GM19240 (cell line): ENCODE data around the gene MITF.
"Not testable (repeated sequence)": the region's sequence is repeated elsewhere in the genome, so short reads cannot be mapped to it uniquely, and the experiment has no call there.

Experiments used
- DNase-seq: peaks from one replicate; pipeline ENCODE4 v3.0.0; 2011; ENCODE audit warnings: low spot score; ENCODE audit not compliant: insufficient read length

Gene MITF

DNA sequence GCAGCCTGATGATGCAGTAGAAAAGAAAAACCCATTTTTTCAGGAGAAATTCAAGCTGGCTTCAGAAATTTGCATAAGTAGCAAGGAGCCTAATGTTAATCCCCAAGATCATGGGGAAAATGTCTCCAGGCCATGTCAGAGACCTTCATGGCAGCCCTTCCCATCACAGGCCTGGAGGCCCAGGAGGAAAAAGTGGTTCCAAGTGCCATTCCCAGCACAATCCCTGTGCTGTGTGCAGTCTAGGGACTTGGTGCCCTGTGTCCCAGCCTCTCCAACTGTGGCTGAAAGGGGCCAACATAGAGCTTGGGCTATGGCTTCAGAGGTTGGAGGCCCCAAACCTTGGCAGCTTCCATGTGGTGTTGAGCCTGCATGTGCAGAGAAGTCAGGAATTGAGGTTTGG lies 170.6 kb downstream of the MITF start:
- not testable (repeated sequence) for DNase-seq

DNA sequence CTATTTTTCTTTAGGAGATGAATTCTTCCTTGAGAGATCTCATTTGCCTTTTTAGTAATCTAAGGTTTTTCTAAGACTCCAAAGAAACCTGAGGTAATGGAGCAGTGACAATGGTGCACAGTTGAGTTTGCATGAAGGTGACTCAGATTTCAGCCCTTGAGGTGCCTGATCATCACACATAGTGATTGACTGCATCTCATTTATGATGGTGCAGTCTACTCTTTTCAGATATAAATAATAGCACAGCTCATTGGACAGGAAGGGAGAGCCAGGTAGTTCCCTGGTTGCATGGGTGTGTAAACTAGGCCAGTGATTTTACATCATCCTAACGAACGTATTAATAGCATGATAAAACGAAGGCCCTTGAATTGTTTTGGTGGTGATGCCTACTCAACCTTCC lies 174.2 kb downstream of the MITF start:
- no peak for DNase-seq

DNA sequence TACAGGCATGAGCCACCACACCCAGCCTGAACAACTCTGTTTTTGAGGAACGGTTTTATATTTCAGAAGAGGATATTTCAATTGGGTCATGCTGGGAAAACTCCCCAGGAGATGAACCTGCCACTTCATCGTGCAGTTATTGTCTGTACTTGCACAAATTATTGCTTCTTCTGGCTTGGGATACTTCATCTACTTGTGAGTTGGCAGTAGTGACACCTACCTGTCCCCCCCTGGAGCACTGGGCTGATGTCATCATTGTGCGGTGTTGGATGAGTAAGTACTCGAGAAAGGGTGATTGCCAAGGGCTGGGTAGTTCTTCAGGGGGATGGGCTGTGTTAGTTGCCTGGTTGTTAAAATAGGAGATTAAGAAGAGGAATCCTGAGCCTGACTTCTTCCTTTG lies 175.1 kb downstream of the MITF start:
- no peak for DNase-seq

DNA sequence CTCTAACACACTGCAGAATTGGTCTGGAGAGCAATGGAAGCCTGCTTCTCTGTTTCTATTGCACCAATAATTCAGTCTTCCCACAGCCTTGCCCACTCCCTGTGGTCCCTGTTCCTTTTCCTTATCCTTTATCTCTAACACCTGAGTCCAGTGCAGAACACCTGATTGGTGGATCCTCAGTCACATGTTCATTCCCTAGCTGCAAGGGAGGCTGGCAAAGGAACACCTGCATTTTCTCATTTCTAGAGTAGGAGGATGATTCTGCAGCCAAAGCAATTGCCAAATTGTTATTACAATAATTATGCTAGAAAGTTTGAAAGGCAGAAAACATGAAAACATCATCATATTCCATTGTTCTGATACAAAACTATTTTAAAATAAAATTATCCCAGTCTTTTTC lies 176.5 kb downstream of the MITF start:
- DNase-seq, result no peak

DNA sequence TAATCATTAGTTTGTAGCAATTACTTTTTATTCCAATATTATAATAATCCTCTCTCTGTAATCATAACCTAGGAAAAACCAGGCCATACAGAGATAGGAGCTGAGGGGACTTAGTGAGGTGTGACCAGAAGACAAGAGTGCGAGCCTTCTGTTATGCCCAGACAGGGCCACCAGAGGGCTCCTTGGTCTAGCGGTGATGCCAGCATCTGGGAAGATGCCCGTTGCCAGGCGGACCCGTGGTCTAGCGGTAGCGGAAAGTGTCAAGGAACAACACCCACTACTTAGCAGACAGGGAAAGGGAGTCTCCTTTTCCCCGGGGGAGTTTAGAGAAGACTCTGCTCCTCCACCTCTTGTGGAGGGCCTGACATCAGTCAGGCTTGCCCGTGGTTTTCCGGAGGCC lies 180.7 kb downstream of the MITF start:
- DNase-seq, result not testable (repeated sequence)

DNA sequence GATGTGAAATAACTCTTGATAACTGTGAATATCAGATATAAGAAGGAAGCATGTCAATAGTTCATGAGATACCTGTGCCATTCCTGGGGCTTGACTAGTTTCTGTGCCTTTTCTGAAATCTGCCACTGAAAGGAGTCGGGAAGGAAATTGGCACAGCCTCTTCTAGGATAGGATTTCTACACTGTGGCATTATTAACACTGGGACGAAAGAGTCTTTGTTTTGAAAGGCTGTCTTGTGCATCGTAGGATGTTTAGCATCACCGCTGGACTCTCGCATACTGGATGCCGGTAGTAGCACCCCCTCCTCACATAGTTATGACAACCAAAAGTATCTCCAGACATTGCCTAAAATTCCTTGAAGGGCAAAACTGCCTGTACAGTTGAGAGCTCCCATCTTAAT lies 182.4 kb downstream of the MITF start:
- DNase-seq, result no peak

DNA sequence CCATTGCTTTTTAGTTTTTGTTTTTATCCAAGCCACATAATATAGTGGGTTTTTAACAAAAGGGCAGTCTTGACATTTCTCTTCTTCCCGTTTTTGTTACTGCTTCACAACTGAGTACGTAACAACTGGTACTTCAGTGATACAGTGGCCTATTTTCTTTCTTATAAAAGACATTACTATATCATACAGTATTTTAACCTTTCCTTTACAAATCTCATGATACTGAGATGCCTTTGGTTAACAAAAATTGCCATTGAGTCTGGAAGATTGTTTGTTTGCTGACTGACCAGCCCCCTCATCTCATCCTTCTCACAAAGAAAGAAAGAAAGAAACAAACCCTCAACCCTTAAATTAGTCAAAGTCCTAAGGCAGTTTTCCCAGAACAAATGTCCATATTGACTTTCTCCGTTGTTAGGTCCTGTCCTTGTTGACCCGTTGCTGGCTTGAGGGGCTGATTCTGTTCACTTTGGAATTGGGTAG lies 183.3 kb downstream of the MITF start:
- no peak for DNase-seq

DNA sequence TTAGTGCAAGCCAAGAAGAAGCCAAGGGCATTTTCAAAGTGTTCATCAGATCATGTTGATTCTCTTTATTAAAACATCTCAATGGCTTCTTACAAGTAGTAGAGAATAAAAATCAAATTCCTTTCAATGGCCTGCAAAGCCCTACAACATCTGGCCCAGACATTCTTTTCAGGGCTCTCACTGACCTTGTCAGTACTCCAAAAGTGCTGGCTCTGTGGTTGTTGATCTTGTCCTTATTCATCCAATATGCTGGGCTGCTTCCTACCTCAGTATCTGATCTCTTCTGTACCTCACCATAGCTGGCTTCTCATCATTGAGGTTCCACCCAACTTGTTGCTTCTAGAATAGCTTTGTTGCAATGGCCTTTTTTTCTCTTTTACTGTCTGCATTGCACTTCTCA lies 186.2 kb downstream of the MITF start:
- no peak for DNase-seq

DNA sequence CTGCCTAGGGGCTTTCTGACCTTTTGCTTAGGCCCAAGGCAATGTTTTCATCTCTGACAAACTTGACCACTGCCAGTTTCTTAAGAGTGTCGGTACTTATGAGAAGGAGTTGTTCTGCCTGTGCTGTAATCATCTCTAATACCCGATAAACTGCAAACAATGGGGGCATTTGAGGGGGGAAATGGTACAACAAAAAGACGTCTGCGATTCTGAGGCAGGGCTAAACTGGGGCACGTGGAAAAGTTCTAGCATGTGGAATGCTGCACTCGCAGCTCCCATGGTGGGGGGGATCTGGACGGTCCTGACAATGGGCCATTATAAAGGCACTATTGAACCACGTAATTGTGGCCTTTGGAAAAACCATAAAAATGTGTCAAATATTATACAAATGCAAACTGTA lies 187.1 kb downstream of the MITF start:
- DNase-seq, result no peak

DNA sequence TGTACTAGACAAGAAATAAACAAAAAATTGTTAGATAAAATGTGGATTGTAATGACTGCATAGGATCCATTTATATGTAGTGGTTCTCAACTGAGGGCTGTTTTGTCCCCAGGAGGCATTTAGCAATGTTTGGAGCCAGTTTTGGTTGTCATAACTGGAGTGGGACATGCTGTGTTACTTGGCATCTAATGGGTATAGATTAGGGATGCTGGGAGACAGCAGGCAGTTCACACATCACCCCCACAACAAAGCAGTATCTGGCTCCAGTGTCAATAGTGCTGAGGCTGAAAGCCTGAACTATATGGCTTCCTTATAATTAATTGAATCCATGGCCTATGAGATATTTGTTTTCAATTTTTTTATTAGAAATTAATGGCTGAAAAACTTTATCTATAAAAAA lies 188.3 kb downstream of the MITF start:
- DNase-seq, result no peak

DNA sequence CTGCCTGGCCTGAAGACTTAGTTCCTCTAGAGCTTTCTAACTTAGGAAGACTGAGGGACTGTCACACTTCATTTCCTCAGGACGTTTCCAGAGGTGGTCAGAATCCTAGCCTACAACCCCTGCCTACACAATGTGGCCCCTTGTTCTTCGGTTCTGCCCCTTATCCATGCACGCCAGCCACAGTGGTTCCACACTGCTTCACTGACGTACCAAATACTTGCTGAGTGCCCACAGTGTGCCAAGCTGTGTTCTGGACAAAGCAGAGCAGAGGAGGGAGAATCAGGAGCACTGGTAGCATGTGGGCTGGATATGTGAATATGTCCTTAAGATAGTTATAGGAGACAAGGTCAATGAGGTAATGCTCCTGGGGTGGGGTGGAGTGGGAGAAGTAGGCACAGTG lies 189.8 kb downstream of the MITF start:
- DNase-seq, result no peak

DNA sequence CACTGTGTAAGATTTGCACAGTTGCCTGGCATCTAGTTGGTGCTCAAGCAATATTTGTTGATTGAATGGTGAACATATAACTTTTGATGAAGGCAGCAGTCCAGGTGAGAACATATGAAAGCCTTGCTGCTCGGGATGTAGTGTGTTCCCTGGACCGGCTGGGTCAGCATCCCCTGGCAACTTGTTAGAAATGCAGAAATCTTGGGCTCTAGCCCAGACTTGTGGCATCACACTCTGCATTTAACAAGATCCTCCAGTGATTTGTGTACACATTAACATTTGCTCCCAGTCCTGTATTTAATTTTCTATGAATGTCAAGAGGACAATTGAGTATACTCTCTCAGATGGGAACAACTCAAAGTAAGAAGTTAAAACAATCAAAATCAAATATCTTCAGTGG lies 191.3 kb downstream of the MITF start:
- no peak for DNase-seq

DNA sequence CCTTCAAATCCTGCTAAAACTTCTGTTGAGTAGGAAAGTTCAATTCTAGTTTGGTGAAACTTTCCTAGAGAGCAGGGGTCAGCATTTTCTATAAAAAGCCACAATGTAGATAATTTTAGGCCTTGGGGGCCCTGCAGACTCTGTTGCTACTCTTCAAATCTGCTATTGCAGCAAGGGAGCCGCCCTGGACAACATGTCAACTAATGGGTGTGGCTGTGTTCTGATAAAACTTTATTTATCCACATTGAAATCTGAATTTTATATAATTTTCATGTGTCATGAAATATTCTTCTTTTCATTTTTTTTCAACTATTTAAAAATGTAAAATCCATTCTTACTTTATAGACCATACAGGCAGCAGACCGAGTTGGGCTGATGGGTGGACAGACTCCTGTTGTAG lies 192.8 kb downstream of the MITF start:
- DNase-seq, result no peak

DNA sequence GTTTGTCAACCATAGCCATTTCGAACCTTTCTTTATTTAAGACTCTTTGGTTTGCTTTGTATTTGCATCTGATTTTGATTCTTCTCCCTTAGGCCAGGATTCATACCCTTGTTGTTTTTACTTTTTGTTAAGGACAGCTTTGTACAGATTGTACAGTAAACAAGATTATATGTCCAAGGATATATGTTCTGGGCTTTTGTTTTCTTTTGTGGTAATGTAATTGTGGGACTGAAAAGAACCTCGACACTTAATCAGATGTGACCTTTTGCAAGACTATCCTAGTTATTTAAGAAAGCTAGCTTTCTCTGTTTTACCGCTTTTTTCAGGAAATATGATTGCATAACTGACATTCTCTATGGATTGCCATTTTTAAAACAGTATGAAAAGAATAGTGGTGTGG lies 193.2 kb downstream of the MITF start:
- no peak for DNase-seq

DNA sequence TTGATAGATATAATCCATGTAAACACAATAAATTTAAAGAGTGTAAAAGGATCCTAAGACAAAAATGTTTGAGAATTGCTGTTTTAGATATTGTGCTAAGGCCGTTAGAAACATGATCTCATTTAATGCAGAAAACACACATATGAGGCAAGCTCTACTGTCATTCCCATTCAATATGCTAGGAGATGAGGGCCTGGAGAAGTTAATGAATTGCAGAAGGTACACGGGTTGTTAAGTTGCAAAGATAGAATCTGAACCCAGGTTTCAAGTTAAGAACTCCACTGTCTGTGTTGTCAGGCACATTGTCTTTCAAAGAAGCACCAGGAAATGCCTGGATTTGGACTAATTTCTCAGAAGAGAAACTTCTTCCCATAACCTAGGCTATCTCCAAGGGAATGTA lies 195.1 kb downstream of the MITF start:
- no peak for DNase-seq

DNA sequence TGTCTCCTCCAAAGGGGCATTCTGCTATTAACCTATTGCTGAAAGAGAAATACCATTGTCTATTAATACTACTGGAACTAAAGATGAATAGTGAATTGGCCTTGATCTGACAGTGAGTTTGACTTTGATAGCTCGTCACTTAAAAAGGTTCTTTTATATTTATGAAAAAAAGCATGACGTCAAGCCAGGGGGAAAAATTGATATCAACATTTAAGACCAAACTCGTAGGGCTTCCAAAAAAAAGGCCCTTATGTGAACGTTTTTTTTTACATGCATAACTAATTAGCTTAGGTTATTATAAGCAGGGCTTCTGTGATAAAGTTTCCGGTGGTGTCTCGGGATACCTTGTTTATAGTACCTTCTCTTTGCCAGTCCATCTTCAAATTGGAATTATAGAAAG lies 197.0 kb downstream of the MITF start:
- DNase-seq, result no peak

DNA sequence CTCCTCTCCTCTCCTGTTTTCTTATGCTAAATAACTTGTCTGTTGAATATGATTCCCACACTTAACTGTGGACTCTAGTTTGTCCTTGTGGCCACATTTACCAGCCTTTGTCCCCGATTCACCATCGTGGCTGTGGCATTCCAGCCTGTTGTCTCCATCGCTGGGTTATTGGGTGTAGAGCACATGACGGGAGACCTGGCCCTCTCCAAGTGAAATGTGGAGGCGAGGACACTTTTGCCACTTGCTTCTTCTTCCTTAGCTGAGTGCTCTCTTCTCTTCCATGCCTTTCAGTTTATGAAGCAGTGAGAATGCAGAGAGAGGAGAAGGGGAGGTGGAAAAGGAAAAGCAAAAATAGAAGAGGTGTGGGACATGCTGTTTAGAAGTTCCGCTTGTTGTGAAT lies 198.8 kb downstream of the MITF start:
- no peak for DNase-seq

DNA sequence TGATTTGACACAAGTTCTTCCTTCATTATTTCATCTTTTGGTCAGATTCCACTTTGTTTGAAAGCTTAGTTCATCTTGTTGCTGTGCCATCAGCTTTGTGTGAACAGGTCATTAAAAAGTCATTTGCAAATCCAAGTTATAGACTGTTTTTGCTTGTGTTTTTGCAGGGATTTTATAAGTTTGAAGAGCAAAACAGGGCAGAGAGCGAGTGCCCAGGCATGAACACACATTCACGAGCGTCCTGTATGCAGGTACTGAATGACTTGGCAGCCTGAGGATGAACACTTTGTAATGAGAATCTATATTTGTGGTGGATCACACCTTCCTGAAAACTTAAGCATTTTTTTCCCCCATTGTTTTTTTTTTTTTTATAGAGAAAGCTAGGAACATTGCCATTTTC lies 199.7 kb downstream of the MITF start:
- no peak for DNase-seq

DNA sequence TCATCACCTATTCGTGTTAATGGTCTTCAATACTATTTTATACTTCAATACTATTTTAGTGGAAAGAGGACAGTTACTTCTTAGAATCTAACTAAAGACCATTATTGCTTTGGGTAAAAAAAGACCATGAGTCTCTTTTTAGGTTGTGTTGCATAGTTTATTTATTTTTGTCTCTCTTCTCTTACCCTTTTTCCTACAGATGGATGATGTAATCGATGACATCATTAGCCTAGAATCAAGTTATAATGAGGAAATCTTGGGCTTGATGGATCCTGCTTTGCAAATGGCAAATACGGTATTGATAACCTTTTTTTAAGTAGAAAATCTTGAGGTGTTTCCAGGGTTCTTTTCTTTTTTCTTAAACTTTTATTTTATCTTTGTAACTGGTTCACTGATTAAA lies 201.8 kb downstream of the MITF start:
- no peak for DNase-seq

DNA sequence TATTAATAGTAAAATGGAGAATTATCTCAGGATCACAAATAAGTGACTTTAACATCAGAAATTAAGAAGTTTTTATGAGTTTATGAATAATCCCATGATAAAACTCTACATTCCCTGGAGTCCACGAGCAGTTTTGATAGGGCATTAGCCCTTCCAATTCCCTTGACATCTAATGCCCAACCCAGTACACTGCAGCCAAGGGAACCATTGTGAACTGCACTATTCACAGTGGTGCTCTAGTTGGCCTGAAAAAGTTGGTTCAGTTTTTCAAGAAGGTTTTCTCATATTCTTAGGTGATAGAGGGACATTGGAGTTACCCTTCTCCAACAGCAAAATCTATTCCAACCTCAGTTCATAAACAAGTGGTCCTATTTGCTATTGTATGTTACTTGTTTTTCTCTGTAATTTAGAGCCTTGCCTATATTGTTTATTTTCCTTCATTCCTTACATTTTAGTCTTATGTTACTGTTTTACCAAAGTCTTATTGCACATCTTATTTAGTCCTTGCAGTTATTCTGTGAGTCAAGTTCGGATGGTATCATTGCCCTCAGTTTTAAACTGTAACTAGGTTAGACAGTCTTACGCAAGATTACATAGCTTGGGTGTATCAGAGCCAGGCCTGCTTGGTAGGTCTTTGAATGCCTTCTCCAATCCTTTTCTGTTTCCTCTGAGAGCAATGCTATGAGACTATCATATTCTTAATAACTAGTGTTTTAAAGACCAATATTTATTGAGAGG lies 202.3 kb downstream of the MITF start:
- DNase-seq, result no peak

DNA sequence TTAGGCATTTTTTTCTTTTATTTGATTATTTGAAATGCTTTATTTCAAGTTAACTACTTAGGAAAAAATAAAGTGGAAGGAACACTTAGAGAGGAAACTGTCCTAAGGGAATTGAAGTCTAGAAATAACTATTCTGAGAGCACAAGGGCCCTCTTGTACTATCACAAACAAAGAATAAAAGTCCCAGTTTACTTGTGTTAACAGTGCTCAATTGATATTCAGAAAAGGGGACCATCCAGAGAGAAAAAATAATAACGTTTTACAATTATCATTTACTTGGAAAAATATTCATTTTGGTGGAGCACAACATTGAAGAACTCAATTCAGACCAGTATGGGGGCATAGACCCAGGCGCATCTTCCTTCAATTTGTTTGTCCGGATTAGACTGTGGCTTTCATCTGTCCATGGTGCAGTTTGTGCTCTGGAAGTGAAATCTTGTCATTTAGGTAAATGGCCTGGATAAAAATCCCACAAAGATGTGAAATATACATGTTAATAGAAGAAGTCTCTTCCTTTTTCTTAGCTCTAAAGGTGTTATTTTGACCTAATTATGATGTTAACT lies 205.7 kb downstream of the MITF start:
- no peak for DNase-seq

DNA sequence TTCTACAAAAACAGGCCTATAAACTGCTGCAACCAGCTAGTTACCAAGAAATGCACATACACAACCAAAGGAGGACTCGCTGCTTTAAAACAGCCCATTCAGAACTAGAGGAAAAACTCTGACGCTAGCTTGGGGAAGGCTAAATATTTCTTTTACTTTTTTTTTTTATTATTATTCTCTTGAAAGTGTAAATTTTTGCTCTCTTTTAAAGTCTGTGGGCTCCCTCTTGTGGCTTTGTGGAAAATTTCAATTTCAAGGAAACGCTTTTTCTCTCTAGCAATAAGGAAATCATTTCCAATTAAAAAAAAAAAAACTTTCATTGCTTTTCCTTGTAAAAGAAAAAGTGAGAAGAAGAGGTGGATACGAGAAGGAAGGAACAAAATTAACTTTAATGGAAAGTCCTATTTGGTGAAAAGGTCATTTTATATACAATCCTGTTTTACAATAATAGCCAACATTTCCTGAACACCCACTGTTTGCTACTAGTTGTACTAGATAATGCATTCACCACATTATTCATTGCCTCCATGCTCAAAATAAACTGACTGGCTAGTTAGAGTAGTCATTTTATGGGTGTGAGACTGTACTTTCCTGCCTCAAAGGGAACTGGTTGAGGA lies 209.1 kb downstream of the MITF start:
- no peak for DNase-seq

DNA sequence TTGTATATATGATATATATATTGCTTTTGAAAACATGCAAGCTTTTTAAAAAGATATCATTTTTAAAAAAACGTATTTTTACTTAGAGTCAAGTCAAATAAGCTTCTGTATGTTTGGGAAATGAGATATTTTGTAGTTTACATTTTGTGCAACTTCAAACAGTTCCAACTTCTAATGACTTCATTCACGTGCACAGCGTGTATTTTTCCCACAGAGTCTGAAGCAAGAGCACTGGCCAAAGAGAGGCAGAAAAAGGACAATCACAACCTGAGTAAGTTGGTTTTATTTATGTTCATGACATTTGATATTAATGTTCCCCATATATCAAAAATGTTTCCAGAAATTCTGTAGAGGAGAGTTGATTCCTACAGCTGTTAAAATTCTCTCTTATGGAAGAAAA lies 212.4 kb downstream of the MITF start:
- no peak for DNase-seq
